Stimulated activated CD4-positive, alpha-beta T cell treated with anti-CD3 and anti-CD28 coated beads, Interleukin-1b, Interleukin-23, amount 100 ng/mL, for 1 hour (primary cell): ENCODE data around the gene SERPINI1.
"Not testable (repeated sequence)": the region's sequence is repeated elsewhere in the genome, so short reads cannot be mapped to it uniquely, and the experiment has no call there.

Experiments
- DNase-seq, 2 donors: peaks; one replicate each; pipeline ENCODE4 v3.0.0-alpha.2; 2020; ENCODE audit warnings: low read depth in 2 of 2

Gene SERPINI1

GRCh38 chr3:167787440-167787839 lies 51.9 kb downstream of the SERPINI1 start:
- no peak for DNase-seq

- DNase-seq: no peak
Measured at GRCh38 chr3:167798443-167798842, 62.9 kb downstream of the SERPINI1 start.

GRCh38 chr3:167808910-167809309 lies 73.4 kb downstream of the SERPINI1 start:
- DNase-seq: no peak

GRCh38 chr3:167810236-167810635 lies 74.7 kb downstream of the SERPINI1 start:
- DNase-seq: no peak

- no peak for DNase-seq
Measured at GRCh38 chr3:167811031-167811430, 75.5 kb downstream of the SERPINI1 start.

GRCh38 chr3:167813169-167814123 lies 77.9 kb downstream of the SERPINI1 start:
- no peak for DNase-seq

- no peak for DNase-seq
Measured at GRCh38 chr3:167814441-167814951, 79.0 kb downstream of the SERPINI1 start.

- no peak for DNase-seq
Measured at GRCh38 chr3:167816953-167817352, 81.4 kb downstream of the SERPINI1 start.

- no peak for DNase-seq
Measured at GRCh38 chr3:167820102-167820865, 84.8 kb downstream of the SERPINI1 start.

- no peak for DNase-seq
Measured at GRCh38 chr3:167821248-167821805, 85.8 kb downstream of the SERPINI1 start.

GRCh38 chr3:167823738-167824137 lies 88.2 kb downstream of the SERPINI1 start:
- no peak for DNase-seq

GRCh38 chr3:167827588-167827987 lies 92.1 kb downstream of the SERPINI1 start:
- DNase-seq: not testable (repeated sequence)

GRCh38 chr3:167829071-167829470 lies 93.5 kb downstream of the SERPINI1 start:
- DNase-seq: no peak

GRCh38 chr3:167830007-167830406 lies 94.5 kb downstream of the SERPINI1 start:
- no peak for DNase-seq

- DNase-seq: no peak
Measured at GRCh38 chr3:167835359-167835758, 99.8 kb downstream of the SERPINI1 start.

- no peak for DNase-seq
Measured at GRCh38 chr3:167835953-167836352, 100.4 kb downstream of the SERPINI1 start.

- no peak for DNase-seq
Measured at GRCh38 chr3:167837466-167837865, 101.9 kb downstream of the SERPINI1 start.

GRCh38 chr3:167839460-167840134 lies 104.1 kb downstream of the SERPINI1 start:
- DNase-seq: no peak

GRCh38 chr3:167840247-167840646 lies 104.7 kb downstream of the SERPINI1 start:
- DNase-seq: no peak

GRCh38 chr3:167843481-167843880 lies 108.0 kb downstream of the SERPINI1 start:
- DNase-seq: no peak

GRCh38 chr3:167843886-167844285 lies 108.4 kb downstream of the SERPINI1 start:
- DNase-seq: no peak

GRCh38 chr3:167844528-167844927 lies 109.0 kb downstream of the SERPINI1 start:
- no peak for DNase-seq
